GM23338 (cell line): Measurements from ENCODE around the gene ATG4B. TPM values are rescaled to one million over a fixed set of nuclear protein-coding genes. Genes with fewer than 3 reads are reported as not detected.

Source experiments
- ATAC-seq: fragments of 200-7000 bp; cut with Tn5 transposase; 3 replicates; pipeline ENCODE4 v1.9.1; 2020
- DNase-seq: peaks from one replicate; pipeline ENCODE4 v3.0.0-alpha.2; 2015; ENCODE audit warnings: low spot score
- H2AFZ ChIP-seq: fragments of 200-600 bp; sonication (generic); 2 replicates; pipeline ENCODE4 v1.8.0; 2016; ENCODE audit warnings: antibody characterized with exemption, mild to moderate bottlenecking, moderate library complexity
- H3F3A ChIP-seq: fragments of 200-600 bp; sonication (generic); replicated peaks from 2 replicates; pipeline ENCODE4 v1.8.0; 2017; ENCODE audit warnings: antibody characterized with exemption, mixed run types, low read depth
- H3K27ac ChIP-seq: fragments of 200-600 bp; sonication (generic); 2 replicates; pipeline ENCODE4 v1.6.1; 2016; ENCODE audit warnings: low read depth
- H3K27me3 ChIP-seq: fragments of 200-600 bp; sonication (generic); 2 replicates; pipeline ENCODE4 v1.8.0; 2016; ENCODE audit warnings: mild to moderate bottlenecking, mixed run types, moderate library complexity; ENCODE audit not compliant: insufficient read depth
- H3K36me3 ChIP-seq: fragments of 200-600 bp; sonication (generic); 2 replicates; pipeline ENCODE4 v1.8.0; 2016; ENCODE audit warnings: mild to moderate bottlenecking; ENCODE audit not compliant: insufficient read depth
- H3K4me1 ChIP-seq: fragments of 200-600 bp; sonication (generic); 2 replicates; pipeline ENCODE4 v1.8.0; 2016; ENCODE audit warnings: mild to moderate bottlenecking, moderate library complexity; ENCODE audit not compliant: insufficient read depth
- H3K4me2 ChIP-seq: fragments of 200-600 bp; sonication (generic); 2 replicates; pipeline ENCODE4 v1.7.1; 2017; ENCODE audit warnings: mixed run types
- H3K4me3 ChIP-seq: fragments of 200-600 bp; sonication (generic); 2 replicates; pipeline ENCODE4 v1.6.1; 2016; ENCODE audit warnings: mixed run types
- H3K79me2 ChIP-seq: fragments of 200-600 bp; sonication (generic); replicated peaks from 2 replicates; pipeline ENCODE4 v1.8.0; 2017; ENCODE audit warnings: mild to moderate bottlenecking; ENCODE audit not compliant: insufficient read depth
- H3K9me2 ChIP-seq: fragments of 200-600 bp; sonication (generic); 2 replicates; pipeline ENCODE4 v1.8.0; 2017; ENCODE audit not compliant: insufficient read depth
- H4K20me1 ChIP-seq: fragments of 200-600 bp; sonication (generic); replicated peaks from 2 replicates; pipeline ENCODE4 v1.8.0; 2017; ENCODE audit warnings: mild to moderate bottlenecking; ENCODE audit not compliant: insufficient read depth
- H3K27ac Mint-ChIP-seq: 2 replicates; pipeline ENCODE4 v1.8.0; 2020; ENCODE audit warnings: inconsistent platforms, mild to moderate bottlenecking, moderate library complexity, mixed read lengths
- H3K27me3 Mint-ChIP-seq: 3 replicates; pipeline ENCODE4 v1.8.0; 2022; ENCODE audit warnings: low read depth, mild to moderate bottlenecking, moderate library complexity, mixed read lengths, inconsistent platforms; ENCODE audit not compliant: insufficient read depth, poor library complexity
- H3K36me3 Mint-ChIP-seq: 3 replicates; pipeline ENCODE4 v1.8.0; 2021; ENCODE audit warnings: low read depth, mild to moderate bottlenecking, inconsistent platforms, moderate library complexity, mixed read lengths
- H3K4me1 Mint-ChIP-seq: 3 replicates; pipeline ENCODE4 v1.8.0; 2020; ENCODE audit warnings: mild to moderate bottlenecking, inconsistent platforms, mixed read lengths
- H3K4me3 Mint-ChIP-seq: 3 replicates; pipeline ENCODE4 v1.8.0; 2021; ENCODE audit warnings: moderate library complexity, mild to moderate bottlenecking, inconsistent platforms, mixed read lengths
- H3K9me3 Mint-ChIP-seq: 3 replicates; pipeline ENCODE4 v1.8.0; 2020; ENCODE audit warnings: moderate library complexity, mild to moderate bottlenecking, inconsistent platforms, mixed read lengths
- CREB1 ChIP-seq: fragments of 250-450 bp; sonication (Bioruptor Pico); IDR thresholded peaks from 2 replicates; pipeline ENCODE4 v1.5.0; 2020; ENCODE audit warnings: low read depth, mild to moderate bottlenecking, moderate library complexity
- ETS1 ChIP-seq: IDR thresholded peaks from 2 replicates; pipeline ENCODE4 v1.6.1; 2016; ENCODE audit warnings: antibody characterized with exemption
- EZH2phosphoT487 ChIP-seq: fragments of 200-600 bp; sonication (generic); IDR thresholded peaks from one replicate; pipeline ENCODE4 v1.8.1; 2018; ENCODE audit warnings: antibody characterized with exemption; ENCODE audit not compliant: unreplicated experiment
- NANOG ChIP-seq: IDR thresholded peaks from 2 replicates; pipeline ENCODE4 v1.6.1; 2016; ENCODE audit warnings: antibody characterized with exemption, borderline replicate concordance
- ZNF114 ChIP-seq: fragments of 250-450 bp; sonication (Bioruptor Pico); IDR thresholded peaks from 2 replicates; pipeline ENCODE4 v1.5.0; 2020; ENCODE audit warnings: mild to moderate bottlenecking, moderate library complexity
- ZNF331 ChIP-seq: fragments of 250-450 bp; sonication (Bioruptor Pico); IDR thresholded peaks from 2 replicates; pipeline ENCODE4 v1.5.0; 2020; ENCODE audit warnings: low read depth, mild to moderate bottlenecking, moderate library complexity
- ZNF462 ChIP-seq: fragments of 250-450 bp; sonication (Bioruptor Pico); IDR thresholded peaks from 2 replicates; pipeline ENCODE4 v1.5.0; 2020; ENCODE audit warnings: mild to moderate bottlenecking, moderate library complexity
- polyA plus RNA-seq: library from polyadenylated mRNA; unstranded; fragments of >200 nt; fragmentation: Nextera tagmentation; extraction: Ambion mirVana; gene quantifications from 2 replicates; pipeline ENCODE4 v1.2.1, GENCODE V29; 2016
- total RNA-seq: library from RNA; depleted of rRNA; stranded (reverse); fragments of >200 nt; shearing (Covaris generic); gene quantifications from 2 replicates; pipeline ENCODE4 v1.2.3, GENCODE V29; 2014

The ATG4B gene
- total and polyA plus RNA-seq, 2 experiments from 2014 or later = 102 to 104 TPM

GRCh38 chr2:241592126-241592845 is 45.2 kb upstream of the ATG4B start:
- no peaks in the 10 kb centered on the region; the same call in 2 of the 3 replicates for H3K4me1 Mint-ChIP-seq
- Histone ChIP-seq H3K27me3 (no peaks in the 10 kb centered on the region), H4K20me1 (0 out of 2 replicates have a peak, but pooled peaks cover 4% of the 10 kb centered on the region), H3K27ac (no peak overlapping the region), H3K4me1 (no peaks in the 10 kb centered on the region), H3F3A (no peaks in the 10 kb centered on the region), H3K36me3 (peaks cover 5% of the 10 kb centered on the region), H2AFZ (no peak overlapping the region), H3K79me2 (no peaks in the 10 kb centered on the region), H3K9me2 (no peaks in the 10 kb centered on the region), H3K4me3 (no peak overlapping the region), H3K4me2 (no peak overlapping the region)
- no peak for TF ChIP-seq ETS1
- TF ChIP-seq CREB1 (CRISPR knock-in tag) = no peak
- no peak for ATAC-seq
- H3K9me3 Mint-ChIP-seq = peaks cover 20% of the 10 kb centered on the region
- peaks cover 2% of the 10 kb centered on the region for H3K36me3 Mint-ChIP-seq
- H3K27me3 Mint-ChIP-seq = peaks cover 4% of the 10 kb centered on the region
- no peak overlapping the region for H3K4me3 Mint-ChIP-seq
- no peak overlapping the region; the same call in 1 of the 2 replicates for H3K27ac Mint-ChIP-seq
- no peak for DNase-seq

GRCh38 chr2:241593271-241593670 is 44.2 kb upstream of the ATG4B start:
- ATAC-seq = no peak
- H3K4me1 Mint-ChIP-seq = no peaks in the 10 kb centered on the region; the same call in 2 of the 3 replicates
- Histone ChIP-seq H3K36me3 (no peaks in the 10 kb centered on the region), H3K4me1 (no peaks in the 10 kb centered on the region), H3F3A (no peaks in the 10 kb centered on the region), H3K4me2 (no peak overlapping the region), H2AFZ (no peak overlapping the region), H3K27me3 (no peaks in the 10 kb centered on the region), H3K4me3 (no peak overlapping the region), H3K9me2 (no peaks in the 10 kb centered on the region), H3K79me2 (0 out of 2 replicates have a peak, but pooled peaks cover 3% of the 10 kb centered on the region), H3K27ac (no peak overlapping the region), H4K20me1 (peaks cover 4% of the 10 kb centered on the region; the same call in 1 of the 2 replicates)
- no peak overlapping the region for H3K27ac Mint-ChIP-seq
- H3K27me3 Mint-ChIP-seq = peaks cover 4% of the 10 kb centered on the region
- peaks cover 12% of the 10 kb centered on the region for H3K36me3 Mint-ChIP-seq
- TF ChIP-seq ZNF331 (CRISPR knock-in tag) (no peak), NANOG (no peak), ZNF462 (CRISPR knock-in tag) (no peak), EZH2phosphoT487 (no peak), ZNF114 (CRISPR knock-in tag) (no peak)
- H3K4me3 Mint-ChIP-seq = no peak overlapping the region
- H3K9me3 Mint-ChIP-seq = peaks cover 12% of the 10 kb centered on the region; the same call in 2 of the 3 replicates
- DNase-seq = no peak
